NCI-H1092 (cell line): ENCODE data around the gene NECTIN1.

Experiments used
- DNase-seq: peaks from one replicate; lab custom pipeline; 2025; lab: John Stamatoyannopoulos, UW

NECTIN1 gene

GRCh38 chr11:119712459-119713358 lies 16.3 kb downstream of the NECTIN1 start:
- no peak for DNase-seq

GRCh38 chr11:119712006-119712405 lies 17.0 kb downstream of the NECTIN1 start:
- no peak for DNase-seq

GRCh38 chr11:119711476-119711875 lies 17.5 kb downstream of the NECTIN1 start:
- no peak for DNase-seq

- DNase-seq, result no peak
Observed at GRCh38 chr11:119710417-119710816, 18.6 kb downstream of the NECTIN1 start.

GRCh38 chr11:119709638-119710346 lies 19.2 kb downstream of the NECTIN1 start:
- peak; percentile 66 for DNase-seq

- DNase-seq, result no peak
Observed at GRCh38 chr11:119709171-119709570, 19.8 kb downstream of the NECTIN1 start.

GRCh38 chr11:119708384-119708783 lies 20.6 kb downstream of the NECTIN1 start:
- no peak for DNase-seq

GRCh38 chr11:119706887-119707286 lies 22.1 kb downstream of the NECTIN1 start:
- no peak for DNase-seq

GRCh38 chr11:119706029-119706428 lies 23.0 kb downstream of the NECTIN1 start:
- DNase-seq, result no peak

GRCh38 chr11:119705362-119705761 lies 23.6 kb downstream of the NECTIN1 start:
- no peak for DNase-seq

GRCh38 chr11:119704849-119705248 lies 24.2 kb downstream of the NECTIN1 start:
- DNase-seq, result no peak

GRCh38 chr11:119701591-119702549 lies 27.1 kb downstream of the NECTIN1 start:
- DNase-seq, result no peak

- DNase-seq, result no peak
Observed at GRCh38 chr11:119700536-119701346, 28.3 kb downstream of the NECTIN1 start.

GRCh38 chr11:119700030-119700429 lies 29.0 kb downstream of the NECTIN1 start:
- no peak for DNase-seq

- no peak for DNase-seq
Observed at GRCh38 chr11:119699227-119699626, 29.8 kb downstream of the NECTIN1 start.

GRCh38 chr11:119697882-119698281 lies 31.1 kb downstream of the NECTIN1 start:
- DNase-seq, result no peak

- no peak for DNase-seq
Observed at GRCh38 chr11:119697445-119697844, 31.6 kb downstream of the NECTIN1 start.

GRCh38 chr11:119696378-119697222 lies 32.4 kb downstream of the NECTIN1 start:
- no peak for DNase-seq

- DNase-seq, result no peak
Observed at GRCh38 chr11:119694334-119694733, 34.7 kb downstream of the NECTIN1 start.

GRCh38 chr11:119693253-119693815 lies 35.7 kb downstream of the NECTIN1 start:
- no peak for DNase-seq
